Activated effector memory CD4-positive, alpha-beta T cell treated with anti-CD3 and anti-CD28 coated beads, Interleukin-2, amount 50 U/mL, for 16 hours (primary cell): ENCODE data around the gene SH2D1B.

Experiments
- DNase-seq: peaks from one replicate; pipeline ENCODE4 v3.0.0-alpha.2; 2020

Gene SH2D1B

DNA sequence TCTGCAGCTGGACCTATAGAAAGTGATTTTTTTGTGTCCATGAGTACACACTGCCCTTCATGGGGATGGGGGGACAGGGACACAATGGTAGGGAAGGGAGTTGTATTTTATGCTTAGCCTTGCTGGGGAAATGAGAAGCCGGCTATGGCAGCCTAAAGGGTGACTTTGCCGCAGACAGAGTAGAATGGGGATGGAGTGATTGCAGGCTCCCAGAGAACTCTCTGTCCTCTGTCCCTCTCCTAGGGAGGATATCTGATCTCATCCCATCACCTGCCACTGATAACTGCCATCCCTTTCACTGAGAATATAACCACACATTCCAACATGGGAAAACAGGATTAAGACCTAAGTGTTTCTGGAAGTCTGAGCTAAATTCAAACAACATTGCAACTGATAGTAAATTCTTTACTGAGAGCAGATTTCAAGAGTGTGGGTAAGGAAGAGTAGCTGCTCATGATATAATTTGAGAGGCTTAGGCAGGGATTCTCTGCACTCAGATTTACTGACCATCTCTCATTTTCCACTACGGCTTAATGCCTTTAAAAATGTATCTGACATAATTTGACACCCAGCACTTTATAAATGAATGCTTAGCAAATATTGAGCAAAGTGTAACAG, 13.9 kb downstream of the SH2D1B start:
- no peak for DNase-seq

DNA sequence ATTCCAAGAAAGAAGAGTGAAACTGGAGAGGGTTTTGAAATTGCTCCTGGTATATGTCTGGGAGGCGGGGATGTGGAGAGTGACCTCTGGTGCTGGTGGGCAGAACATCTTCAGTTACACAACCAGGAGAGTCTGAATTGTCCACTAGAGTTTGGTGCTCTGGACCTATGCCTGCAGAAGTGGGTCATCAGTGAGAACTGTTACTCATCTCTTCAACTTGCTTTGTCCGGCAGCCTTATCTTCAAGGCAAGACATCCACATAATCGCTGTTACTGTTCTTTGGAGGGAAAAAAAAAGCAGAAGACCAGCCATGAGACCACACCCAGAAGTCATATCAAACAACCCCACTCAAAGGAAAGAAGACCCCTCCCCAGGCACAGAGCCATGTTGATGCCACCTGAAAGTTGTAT, 14.9 kb downstream of the SH2D1B start:
- DNase-seq = no peak

DNA sequence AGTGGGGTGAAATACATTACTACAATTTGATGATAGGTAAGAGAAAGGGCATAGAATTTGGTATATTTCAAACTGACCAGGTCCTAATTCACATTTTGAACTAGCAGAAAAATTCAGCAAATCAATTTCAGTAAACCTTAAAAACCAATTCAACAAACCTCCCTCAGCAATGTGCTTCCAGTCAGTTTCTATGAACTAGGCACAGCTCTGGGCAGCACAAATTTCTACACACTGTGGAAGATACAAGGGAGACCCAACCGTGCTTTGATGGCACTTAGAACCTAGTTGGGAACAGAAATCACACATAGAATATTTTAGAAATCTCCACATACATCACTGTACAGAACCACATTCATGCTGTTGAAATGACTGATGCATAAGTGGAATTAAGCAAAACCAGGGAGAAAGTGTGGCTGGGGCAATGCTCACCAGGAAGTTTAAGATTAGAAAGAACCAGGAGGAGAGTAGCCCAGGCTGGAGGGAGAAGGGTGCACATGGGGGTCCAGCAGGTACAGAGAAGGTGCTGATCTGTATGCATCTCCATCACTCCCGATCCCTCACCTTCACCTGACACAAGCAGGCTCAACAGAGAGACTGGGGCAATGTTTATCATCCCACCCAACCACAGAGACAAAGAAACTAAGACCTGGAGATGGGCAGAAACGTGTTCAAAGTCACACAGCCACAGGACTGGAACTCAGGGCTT, 15.6 kb downstream of the SH2D1B start:
- DNase-seq = no peak

DNA sequence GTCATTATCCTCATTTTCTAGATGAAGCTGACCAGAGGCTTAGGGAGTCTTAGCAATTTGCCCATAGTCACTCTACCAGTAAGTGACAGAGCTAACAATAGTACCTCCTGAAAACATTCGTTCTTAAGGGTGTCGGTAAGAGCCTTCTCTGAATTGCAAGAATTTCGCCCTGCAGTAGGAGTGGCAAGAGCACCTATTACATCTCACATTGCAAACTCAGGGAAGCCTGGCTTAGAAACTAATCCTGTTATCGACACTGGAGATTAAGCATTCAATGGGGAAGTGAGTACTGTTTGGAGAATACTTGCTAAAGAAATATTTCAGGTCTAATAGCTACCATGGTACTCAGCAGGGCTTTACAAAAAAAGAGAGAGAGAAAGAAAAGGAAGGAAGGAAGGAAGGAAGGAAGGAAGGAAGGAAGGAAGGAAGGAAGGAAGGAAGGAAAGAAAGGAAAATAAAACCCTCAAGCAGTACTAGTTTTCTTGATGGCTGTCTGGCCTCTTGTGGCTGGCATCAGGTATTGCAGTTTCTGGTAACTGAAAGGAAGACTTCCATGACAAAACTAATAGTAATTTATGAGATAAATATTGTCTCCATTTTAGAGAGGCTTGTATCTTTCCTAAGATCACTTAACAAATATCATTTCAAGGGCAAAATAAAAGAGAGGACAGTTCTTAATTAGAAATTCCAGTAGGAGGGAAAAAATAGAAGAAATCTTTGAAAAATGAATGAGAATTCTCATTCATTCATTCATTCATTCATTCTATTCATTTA, 20.0 kb downstream of the SH2D1B start:
- DNase-seq = no peak

DNA sequence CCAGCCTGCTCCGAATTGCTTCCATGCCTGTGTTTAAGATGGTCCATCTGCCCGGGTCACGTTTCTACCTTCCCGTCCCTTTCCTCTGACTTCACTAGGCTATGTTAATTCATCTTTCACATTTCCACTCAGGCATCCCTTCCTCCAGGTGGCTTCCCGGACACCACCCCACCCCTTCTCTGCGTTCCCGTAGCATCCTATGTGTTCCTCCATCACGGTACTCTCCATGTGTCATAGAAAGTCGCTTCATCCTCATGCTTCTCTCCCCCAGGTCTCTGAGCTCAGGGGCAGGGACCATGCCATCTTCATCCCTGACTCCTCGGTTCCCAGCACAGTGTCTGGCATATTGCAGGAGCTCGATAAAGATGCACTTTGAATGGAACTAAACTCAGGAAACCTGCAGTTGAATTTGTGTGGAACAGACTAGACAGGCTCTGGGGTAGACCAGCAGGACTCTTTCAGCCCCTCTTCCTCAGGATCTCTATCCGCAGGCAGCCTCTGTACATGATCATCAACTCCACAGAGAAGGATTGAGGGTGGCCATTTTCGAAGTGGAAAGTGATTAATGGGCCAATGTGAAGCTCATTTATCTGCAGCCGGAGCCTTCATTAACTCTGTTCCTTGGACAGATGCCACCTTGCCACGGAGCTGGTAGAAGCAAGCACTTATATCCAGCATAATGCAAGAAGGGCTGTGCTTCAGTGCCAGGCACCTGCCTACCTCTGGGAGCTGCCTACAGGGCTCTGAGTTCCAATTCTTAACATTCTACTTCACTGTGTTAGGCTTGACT, 21.3 kb downstream of the SH2D1B start:
- no peak for DNase-seq

DNA sequence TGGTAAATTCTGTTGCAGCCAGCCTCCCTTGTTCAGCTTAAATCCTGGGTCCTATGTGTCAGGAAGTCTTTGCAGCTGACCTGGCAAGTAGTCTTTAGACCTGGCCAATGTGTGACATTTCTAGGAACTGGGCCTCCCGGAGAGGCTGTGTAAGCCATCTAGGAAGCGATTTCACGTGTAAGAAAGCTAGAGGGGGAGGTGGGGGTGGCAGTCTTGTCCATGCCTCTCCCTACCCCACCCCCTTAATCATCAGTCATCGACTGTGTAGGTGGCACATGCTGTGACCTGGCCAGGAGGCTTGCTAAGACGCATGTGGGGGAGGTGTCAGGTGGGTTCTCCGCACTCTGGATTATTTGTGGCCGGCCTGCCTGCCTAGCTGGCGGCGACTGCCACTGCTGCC, 22.0 kb downstream of the SH2D1B start:
- no peak for DNase-seq

DNA sequence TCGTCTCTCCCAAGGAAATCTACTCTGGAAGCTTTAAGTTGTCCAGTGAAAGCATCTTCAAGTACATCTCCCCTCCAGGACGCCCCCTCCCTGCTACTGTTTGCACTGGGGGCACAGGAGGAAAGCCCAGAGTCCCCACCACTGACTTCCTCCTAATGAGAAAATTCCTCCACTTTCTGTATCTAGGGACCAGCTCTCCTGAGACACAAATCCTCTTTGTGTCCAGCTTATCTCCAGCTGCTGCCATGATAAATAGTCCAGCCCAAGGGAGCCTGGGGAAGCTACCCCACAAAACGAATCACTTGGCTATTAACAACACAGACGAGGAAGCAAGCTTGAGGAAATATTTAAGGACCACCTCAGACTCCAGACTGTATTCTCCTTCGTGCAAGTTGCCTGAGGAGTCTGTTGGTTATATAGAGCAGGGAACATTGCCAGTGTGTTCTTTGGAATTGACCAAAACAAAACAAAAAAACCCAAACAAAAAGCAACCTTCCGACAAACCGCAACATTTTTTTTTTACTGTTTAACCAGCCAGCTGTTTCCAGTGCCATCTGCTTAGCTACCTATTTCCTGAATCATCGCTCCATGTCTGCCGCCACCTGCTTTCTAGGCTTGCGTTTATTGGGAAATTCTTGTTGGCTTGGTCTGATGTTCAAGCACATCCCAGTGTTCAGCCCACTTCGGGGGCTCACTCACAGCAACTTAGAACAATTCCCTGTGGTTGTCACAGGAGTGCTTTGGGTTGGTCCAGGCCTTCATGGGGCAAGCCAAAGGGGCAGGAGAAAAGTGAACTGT, 22.7 kb downstream of the SH2D1B start:
- no peak for DNase-seq

DNA sequence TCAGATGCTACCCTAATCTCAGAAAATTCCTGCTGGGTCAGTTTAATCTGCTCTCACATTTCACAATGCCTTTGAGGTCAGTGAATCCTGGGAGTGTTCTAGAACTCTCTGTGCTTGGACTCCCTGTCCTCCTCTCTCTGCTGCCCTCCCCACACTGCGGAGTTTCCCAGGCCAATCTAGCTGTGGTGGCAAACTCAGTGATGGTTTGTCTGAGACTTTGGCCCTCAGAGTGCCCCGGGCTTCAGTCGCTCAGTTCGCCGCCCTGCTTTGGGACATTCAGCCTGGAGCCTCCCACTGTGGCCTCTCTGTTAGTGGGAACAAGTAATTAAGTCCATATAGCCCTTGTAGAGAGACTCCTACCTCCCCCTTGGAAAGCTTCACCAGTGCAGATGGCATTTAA, 23.3 kb downstream of the SH2D1B start:
- no peak for DNase-seq

DNA sequence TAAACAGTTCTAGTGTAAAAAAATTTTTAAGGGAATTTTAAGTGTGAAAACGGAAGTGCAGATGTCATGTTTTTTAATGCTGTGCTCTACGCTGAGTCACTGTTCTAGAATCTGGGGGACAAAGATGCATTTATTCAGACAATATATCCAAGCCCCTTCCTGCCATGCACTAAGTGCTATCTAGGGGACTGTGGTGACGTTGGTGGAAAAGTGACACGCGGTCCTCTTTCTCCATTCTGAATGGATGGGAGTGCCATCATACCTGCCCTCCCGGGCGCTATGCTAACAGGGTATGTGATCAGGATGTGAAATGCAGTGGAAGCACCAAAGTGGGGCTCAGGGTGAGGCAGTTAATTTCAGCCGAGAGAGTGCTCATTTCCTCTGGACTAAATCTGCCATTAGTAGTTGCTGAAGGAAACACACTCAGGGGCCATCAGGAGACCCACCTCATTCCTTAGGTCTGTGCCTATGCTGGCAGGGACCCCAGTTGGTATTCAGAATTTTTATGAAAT, 23.8 kb downstream of the SH2D1B start:
- no peak for DNase-seq

DNA sequence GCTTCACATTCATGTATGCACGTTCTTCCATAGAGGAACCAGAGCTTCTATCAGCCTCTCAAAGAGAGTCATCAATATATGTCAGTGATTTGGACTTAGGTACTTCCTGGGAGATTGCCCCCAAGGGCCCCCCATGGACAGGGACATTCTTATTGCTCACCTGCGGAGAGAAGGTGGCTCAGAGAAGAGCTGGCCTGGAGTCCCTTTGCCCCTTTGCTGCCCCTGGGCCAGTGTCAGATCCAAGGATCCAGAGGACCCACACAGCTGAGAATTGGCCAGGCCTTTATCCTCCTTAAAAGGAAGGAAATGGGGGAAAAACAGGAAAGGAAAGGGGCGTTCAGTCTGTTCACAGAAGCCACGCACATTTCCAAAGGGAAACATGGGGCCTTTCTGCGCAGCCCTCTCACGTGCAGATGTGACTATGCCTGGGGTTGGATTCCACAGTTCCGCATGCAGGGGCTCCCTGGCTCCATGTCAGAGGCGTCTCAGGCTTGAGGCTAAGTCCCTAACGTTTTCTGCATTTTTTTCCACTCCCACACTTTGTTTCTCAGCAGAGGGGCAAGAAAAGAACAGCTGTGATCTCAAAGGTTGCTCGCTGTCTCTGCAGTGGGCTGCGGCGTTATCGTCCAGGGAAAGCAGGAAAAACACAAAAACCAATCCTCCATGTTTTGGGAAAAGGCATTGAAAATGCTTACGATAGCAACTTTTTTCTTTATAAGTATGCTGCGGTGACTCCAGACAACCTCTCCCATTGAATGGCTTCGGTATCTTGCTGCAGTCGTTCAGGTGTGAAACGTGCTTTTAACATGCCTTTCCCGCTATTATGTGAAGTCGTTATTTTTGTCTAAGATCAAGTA, 24.5 kb downstream of the SH2D1B start:
- no peak for DNase-seq

DNA sequence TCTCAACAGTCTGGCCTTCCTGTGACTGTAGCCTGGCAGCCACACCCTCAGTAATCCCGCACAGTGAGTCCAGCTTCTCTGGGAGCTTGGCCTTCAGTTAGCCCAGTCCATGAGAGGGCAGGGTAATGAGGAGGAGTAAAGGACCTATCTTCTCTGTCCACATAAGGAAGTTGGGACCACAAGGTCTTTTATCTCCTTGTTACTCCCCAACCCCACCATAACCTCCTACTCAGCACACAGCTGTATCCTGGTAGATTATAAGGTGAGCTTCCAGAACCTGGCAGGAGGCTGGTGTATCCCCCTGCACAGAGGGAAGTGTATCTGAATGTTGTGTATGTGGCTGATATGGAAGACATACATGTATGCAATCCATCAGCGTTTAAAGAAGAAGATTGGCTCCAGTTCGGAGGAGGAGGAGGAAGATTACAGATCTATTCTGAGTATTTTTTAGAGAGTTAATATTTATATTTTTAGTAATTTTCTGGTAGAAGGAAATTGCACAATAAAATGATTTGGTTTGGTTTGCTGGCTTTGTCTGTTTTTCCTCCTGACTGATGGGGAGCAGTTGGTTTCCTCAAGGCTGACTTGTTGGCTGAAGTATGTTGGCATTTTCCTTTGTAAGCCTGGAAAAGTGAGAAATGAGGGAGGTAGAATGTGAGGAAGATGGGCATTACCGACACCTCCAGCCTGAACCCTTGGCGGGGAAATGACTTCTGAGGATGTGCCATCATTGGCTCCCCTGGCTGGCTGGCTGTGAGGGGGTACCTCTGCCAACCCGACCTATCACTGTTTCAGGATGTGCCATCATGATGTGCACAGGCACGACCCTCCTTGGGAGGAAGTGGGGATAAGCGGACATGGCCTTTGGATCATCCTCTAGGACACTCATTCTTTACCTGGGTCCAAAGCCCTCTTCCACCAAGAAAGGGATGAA, 25.4 kb downstream of the SH2D1B start:
- no peak for DNase-seq

DNA sequence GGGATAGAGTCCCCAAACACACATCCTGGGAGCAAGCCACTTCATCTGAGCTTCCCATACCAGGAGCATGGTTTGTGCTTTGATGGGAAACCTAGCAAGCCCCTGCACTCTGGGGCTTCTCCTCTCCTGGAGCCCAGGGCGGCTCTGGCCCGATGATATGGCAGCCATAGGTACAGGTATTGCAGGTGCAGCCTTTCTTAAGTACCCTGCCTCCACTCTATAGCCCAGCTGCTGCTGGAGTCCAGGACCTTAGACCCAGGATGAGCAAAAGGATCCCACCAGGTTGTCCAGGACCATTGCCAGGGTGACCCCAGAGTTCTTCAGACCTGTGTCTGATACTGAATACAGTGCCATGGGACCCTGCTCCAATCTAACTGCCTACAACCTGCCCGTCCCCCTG, 26.2 kb downstream of the SH2D1B start:
- DNase-seq = no peak

DNA sequence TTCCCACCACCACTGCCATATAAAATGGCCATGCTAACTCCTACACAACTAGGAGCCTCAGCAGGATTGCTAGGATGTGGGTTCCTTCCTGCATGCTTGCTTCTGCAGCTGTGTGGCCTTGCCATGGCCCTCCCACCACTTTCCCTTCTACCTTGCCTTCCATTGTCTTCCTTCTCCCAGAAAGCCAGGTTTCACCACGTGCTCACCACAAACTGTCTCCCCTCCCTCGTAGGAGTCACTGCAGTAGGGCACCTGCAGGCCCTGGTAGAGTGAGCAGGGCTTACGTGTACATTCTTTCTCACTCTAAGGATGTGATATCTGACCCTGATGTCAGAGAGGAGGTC, 26.7 kb downstream of the SH2D1B start:
- DNase-seq = no peak

DNA sequence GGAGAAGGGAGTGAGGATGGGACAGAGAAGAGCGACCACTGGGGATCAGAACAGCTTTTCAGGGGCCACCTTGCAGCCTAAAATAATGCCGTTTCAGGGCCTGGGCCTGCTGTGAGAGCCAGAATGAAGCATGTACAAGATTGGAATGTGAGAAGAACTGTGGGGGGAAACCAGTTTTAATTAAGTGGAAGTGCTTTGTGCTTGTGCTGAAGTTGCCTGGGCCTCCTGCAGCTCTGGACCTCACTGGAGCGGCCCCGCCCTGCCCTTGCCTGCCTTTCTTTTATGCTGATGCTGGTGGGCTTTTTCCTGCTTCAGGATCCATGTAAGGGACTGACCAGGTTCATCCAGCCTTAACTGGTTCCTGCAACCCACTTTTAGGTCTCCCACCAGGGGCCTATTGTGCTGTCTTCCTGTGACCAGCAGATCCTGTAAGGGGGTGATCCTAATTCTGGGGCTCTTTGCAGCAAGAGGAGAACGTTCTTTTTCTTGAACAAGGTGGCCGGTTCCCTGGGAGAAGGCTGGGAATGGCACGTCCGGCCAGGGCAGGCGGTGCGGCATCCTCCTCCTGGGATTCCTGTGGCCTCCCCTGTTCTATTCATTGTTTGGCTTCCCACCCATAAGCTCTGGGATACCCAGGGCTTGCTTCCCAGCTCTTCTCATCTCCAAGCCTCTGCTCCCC, 27.2 kb downstream of the SH2D1B start:
- DNase-seq = no peak

DNA sequence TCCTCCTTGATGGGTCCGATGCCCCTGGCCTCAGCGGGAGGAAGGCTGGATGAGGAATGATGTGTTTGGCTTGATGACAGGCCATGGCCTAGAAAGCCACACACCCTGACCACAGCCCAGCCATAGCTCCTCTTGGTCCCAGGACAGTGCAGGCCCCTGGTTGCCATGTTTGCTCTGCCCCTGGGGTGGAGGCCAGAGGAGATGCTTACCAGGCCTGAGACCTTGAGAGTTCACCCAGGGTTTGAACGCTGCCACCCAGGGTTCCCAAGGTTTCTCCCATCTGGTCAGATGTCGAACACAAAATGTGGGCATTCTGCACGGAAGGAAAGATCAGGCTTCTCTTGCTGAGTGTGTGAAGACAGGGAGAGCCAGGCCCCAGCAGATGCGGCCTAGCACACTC, 27.8 kb downstream of the SH2D1B start:
- no peak for DNase-seq

DNA sequence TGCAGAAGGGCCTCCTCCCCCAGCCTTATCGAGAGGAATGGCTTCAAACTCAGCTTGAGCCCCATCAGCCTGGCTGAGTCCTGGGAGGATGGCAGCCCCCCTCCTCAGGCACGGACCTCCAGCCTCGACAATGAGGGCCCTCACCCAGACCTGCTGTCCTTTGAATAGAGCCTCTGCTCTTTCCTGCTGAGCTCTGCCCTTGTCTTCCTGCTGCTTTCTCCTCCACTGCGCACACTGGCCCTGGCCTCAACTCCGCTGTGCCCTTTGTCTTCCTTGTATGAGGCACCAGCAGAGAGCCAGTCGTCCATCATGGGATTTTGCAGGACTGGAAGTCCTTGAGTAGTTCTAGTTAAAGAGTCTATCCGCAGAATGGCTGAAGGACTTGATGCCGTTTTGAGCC, 28.4 kb downstream of the SH2D1B start:
- no peak for DNase-seq

DNA sequence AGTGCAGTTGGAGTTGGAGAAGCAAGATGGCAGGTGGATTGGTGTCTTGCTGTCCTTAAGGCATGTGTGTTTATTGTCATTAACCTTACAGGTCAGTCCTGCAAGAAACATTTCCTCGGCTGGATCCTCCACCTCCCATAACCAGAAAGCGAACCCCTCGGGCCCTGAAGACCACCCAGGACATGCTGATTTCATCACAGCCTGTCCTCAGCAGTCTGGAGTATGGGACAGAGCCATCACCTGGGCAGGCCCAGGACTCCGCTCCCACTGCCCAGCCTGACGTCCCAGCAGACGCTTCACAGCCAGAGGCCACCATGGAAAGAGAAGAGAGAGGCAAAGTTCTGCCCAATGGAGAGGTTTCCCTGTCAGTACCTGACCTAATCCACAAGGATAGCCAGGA, 28.8 kb downstream of the SH2D1B start:
- no peak for DNase-seq

DNA sequence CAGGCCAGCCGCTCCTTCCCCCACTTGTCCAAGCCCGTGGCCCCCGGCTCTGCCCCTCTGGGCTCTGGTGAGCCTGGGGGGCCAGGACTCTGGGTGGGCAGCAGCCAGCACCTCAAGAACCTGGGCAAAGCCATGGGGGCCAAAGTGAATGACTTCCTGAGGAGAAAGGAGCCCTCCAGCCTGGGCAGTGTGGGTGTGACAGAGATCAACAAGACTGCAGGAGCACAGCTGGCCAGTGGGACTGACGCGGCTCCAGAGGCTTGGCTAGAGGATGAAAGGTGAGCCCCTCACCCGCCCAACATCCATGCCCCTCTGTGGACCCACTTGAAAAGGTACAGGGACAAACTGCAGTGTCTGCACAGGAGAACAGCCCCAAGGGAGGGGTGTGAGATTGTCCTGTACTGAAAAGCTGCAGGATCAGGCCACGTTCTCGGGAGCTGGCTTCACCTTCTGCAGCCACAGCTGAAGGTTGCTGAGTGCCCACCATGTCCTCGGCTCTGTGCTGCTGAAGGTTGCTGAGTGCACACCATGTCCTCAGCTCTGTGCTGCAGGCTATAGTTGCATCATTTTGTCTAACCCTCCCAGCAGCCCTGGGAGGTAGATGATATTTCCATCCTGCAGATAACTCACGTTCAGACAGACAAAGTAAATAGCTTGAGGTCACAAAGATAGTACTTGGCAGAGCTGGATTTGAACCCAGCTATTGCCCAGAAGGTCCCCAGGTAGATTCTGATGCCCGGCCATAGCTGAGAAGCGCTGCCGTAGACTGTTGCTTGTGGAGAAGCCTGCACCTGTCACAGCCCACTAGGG, 29.8 kb downstream of the SH2D1B start:
- DNase-seq = no peak

DNA sequence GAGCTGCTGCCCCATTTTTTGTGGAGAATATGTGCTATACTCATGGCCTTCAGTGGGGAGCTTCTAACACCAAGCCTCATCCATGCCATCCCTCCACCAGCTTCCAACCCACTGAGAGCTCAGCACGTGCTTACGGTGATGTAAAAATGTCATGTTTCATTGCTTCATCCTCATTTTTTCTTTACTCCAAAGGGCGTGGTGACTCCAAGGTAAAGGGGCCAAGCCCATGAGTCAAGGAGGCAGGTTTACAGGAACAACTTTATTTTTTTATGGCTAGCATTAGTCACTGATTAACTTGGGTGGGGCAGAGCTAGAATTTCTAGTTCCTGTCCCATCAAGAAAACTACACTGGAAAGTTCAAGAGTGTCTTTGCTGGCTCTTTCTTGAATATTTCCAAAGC, 30.6 kb downstream of the SH2D1B start, which contains the start of gene C1orf226:
TSS of gene C1orf226 (plus strand) at position 346 of the 400 bp plus-strand sequence. CDS start 174 bp downstream, outside the sequence.
- no peak for DNase-seq
